UCSD-AML1 (cell line): Measurements from ENCODE around the gene TP53I11.

Source experiments
- DNase-seq: peaks from one replicate; lab custom pipeline; 2025; ENCODE audit not compliant: unreplicated experiment; lab: John Stamatoyannopoulos, UW

TP53I11 gene

GRCh38 chr11:44959064-44959463, 8.4 kb upstream of the TP53I11 start:
- no peak for DNase-seq

GRCh38 chr11:44957776-44958564, 7.3 kb upstream of the TP53I11 start:
- no peak for DNase-seq

- no peak for DNase-seq
Measured at GRCh38 chr11:44957040-44957515, 6.4 kb upstream of the TP53I11 start.

- DNase-seq: peak; percentile 89
Measured at GRCh38 chr11:44955015-44955738, 4.5 kb upstream of the TP53I11 start.

- no peak for DNase-seq
Measured at GRCh38 chr11:44954051-44954906, 3.6 kb upstream of the TP53I11 start.

GRCh38 chr11:44952500-44953260, 2.0 kb upstream of the TP53I11 start:
- no peak for DNase-seq

- DNase-seq: no peak
Measured at GRCh38 chr11:44952082-44952481, 1.4 kb upstream of the TP53I11 start.

GRCh38 chr11:44950031-44950624, 555 bp downstream of the TP53I11 start:
- DNase-seq: no peak

GRCh38 chr11:44949160-44950030, 1.3 kb downstream of the TP53I11 start:
- DNase-seq: peak; percentile 73

GRCh38 chr11:44948155-44948554, 2.5 kb downstream of the TP53I11 start:
- DNase-seq: no peak

GRCh38 chr11:44947114-44947513, 3.6 kb downstream of the TP53I11 start:
- DNase-seq: no peak

GRCh38 chr11:44946263-44946662, 4.4 kb downstream of the TP53I11 start:
- no peak for DNase-seq

- DNase-seq: no peak
Measured at GRCh38 chr11:44945666-44946065, 5.0 kb downstream of the TP53I11 start.

GRCh38 chr11:44944853-44945235, 5.8 kb downstream of the TP53I11 start:
- DNase-seq: no peak

GRCh38 chr11:44944181-44944852, 6.4 kb downstream of the TP53I11 start:
- no peak for DNase-seq

- no peak for DNase-seq
Measured at GRCh38 chr11:44943696-44944095, 7.0 kb downstream of the TP53I11 start.

GRCh38 chr11:44943118-44943517, 7.6 kb downstream of the TP53I11 start:
- peak; percentile 81 for DNase-seq

- DNase-seq: no peak
Measured at GRCh38 chr11:44942029-44942955, 8.4 kb downstream of the TP53I11 start.
